Upper lobe of left lung (tissue), 6 donors: ENCODE data around the gene LTB. TPM values are rescaled to one million over a fixed set of nuclear protein-coding genes. Genes with fewer than 3 reads are reported as not detected.

Experiments
- ATAC-seq, 2 donors: fragments of 200-7000 bp; cut with Tn5 transposase; one replicate each; pipeline ENCODE4 v1.9.1; 2022; ENCODE audit warnings: mild to moderate bottlenecking in 2 of 2, moderate library complexity in 2 of 2; ENCODE audit not compliant: low FRiP score in 2 of 2
- DNase-seq, 2 donors: peaks; one replicate each; pipeline ENCODE4 v3.0.0-alpha.2; 2019 to 2020
- H3K27ac ChIP-seq, 4 donors: fragments of 200-600 bp; sonication (generic); one replicate each; pipeline ENCODE4 v1.5.1; 2016 to 2019
- H3K27me3 ChIP-seq, 4 donors: fragments of 200-600 bp; sonication (generic); one replicate each; pipeline ENCODE4 v1.5.1; 2017 to 2019
- H3K36me3 ChIP-seq, 4 donors: fragments of 200-600 bp; sonication (generic); one replicate each; pipeline ENCODE4 v1.5.1; 2016 to 2019
- H3K4me1 ChIP-seq, 4 donors: fragments of 200-600 bp; sonication (generic); one replicate each; pipeline ENCODE4 v1.5.1; 2018 to 2019
- H3K4me3 ChIP-seq, 4 donors: fragments of 200-600 bp; sonication (generic); one replicate each; pipeline ENCODE4 v1.5.1; 2017 to 2019; ENCODE audit warnings: mild to moderate bottlenecking in 2 of 4, moderate library complexity in 1 of 4
- H3K9me3 ChIP-seq, 4 donors: fragments of 200-600 bp; sonication (generic); one replicate each; pipeline ENCODE4 v1.5.1; 2018 to 2019
- EP300 ChIP-seq, 4 donors: sonication (generic); formaldehyde crosslinking; IDR thresholded peaks; one replicate each; pipeline ENCODE4 v1.5.1; 2017; ENCODE audit warnings: antibody characterized with exemption in 4 of 4, control low read depth in 2 of 4
- POLR2A ChIP-seq, 4 donors: fragments of 450-650 bp; IDR thresholded peaks; one replicate each; pipeline ENCODE4 v1.5.1; 2016 to 2017; ENCODE audit warnings: antibody characterized with exemption in 4 of 4, mild to moderate bottlenecking in 2 of 4
- POLR2AphosphoS5 ChIP-seq, 2 donors: sonication (generic); formaldehyde crosslinking; IDR thresholded peaks; one replicate each; pipeline ENCODE4 v1.5.1; 2017; ENCODE audit warnings: antibody characterized with exemption in 2 of 2
- WGBS, 2 donors: methylation state at CpG; one replicate each; pipeline ENCODE4 v1.1.5; 2017 to 2018; 5-methylcytosine and 5-hydroxymethylcytosine counted together
- total RNA-seq, 6 donors: library from RNA; depleted of rRNA in 4 of 6; stranded (reverse); fragments of >200 nt in 4 of 6; gene quantifications; one replicate each; pipeline versions ENCODE4 v1.1.0 to v1.2.1, GENCODE V29; 2016 to 2021
- TF ChIP-seq, protein P1 (sequence below), 6 experiments: fragments of 450-650 bp in 4 of 6; fragments of 200-600 bp in 2 of 6; sonication (generic) in 2 of 6; IDR thresholded peaks; one replicate each; pipeline ENCODE4 v1.5.1; 2016 to 2019; ENCODE audit warnings: antibody characterized with exemption in 6 of 6
- donor health status: DM: no; HTN: no; CAD: no; lungs with moderate emphysema.
- donor health status: DM: no; HTN: yes; CAD: no; lungs with severe emphysema.

LTB gene
- total RNA-seq, 6 donors from 2014 or later: 1.3 to 18.7 (median 8.2) TPM; not detected in 3

DNA sequence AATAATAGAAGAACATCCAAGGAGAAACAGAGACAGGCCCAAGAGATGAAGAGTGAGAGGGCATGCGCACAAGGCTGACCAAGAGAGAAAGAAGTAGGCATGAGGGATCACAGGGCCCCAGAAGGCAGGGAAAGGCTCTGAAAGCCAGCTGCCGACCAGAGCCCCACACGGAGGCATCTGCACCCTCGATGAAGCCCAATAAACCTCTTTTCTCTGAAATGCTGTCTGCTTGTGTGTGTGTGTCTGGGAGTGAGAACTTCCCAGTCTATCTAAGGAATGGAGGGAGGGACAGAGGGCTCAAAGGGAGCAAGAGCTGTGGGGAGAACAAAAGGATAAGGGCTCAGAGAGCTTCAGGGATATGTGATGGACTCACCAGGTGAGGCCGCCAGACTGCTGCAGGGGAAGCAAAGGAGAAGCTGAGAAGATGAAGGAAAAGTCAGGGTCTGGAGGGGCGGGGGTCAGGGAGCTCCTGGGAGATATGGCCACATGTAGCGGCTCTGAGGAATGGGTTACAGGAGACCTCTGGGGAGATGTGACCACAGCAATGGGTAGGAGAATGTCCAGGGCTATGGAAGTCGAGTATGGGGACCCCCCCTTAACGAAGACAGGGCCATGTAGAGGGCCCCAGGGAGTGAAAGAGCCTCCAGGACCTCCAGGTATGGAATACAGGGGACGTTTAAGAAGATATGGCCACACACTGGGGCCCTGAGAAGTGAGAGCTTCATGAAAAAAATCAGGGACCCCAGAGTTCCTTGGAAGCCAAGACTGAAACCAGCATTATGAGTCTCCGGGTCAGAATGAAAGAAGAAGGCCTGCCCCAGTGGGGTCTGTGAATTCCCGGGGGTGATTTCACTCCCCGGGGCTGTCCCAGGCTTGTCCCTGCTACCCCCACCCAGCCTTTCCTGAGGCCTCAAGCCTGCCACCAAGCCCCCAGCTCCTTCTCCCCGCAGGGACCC, 7.8 kb downstream of the LTB start:
- WGBS, 2 donors: 83 to 87% methylated on average over 14 of the region's 14 CpGs
- H3K27ac ChIP-seq: peak overlapping the region in 2 of 4 donors; percentile 8 to 81
- TF ChIP-seq POLR2A (IDR thresholded peaks at IDR 0.05): no peak
- TF ChIP-seq POLR2AphosphoS5 (IDR thresholded peaks at IDR 0.05): no peak
- TF ChIP-seq EP300 (IDR thresholded peaks at IDR 0.05): no peak
- TF ChIP-seq, protein P1, sequence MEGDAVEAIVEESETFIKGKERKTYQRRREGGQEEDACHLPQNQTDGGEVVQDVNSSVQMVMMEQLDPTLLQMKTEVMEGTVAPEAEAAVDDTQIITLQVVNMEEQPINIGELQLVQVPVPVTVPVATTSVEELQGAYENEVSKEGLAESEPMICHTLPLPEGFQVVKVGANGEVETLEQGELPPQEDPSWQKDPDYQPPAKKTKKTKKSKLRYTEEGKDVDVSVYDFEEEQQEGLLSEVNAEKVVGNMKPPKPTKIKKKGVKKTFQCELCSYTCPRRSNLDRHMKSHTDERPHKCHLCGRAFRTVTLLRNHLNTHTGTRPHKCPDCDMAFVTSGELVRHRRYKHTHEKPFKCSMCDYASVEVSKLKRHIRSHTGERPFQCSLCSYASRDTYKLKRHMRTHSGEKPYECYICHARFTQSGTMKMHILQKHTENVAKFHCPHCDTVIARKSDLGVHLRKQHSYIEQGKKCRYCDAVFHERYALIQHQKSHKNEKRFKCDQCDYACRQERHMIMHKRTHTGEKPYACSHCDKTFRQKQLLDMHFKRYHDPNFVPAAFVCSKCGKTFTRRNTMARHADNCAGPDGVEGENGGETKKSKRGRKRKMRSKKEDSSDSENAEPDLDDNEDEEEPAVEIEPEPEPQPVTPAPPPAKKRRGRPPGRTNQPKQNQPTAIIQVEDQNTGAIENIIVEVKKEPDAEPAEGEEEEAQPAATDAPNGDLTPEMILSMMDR (IDR thresholded peaks at IDR 0.05): no peak
- H3K9me3 ChIP-seq: no peaks in the 10 kb centered on the region
- DNase-seq (no peak), ATAC-seq (no peak)
- H3K36me3 ChIP-seq: no peaks in the 10 kb centered on the region
- H3K4me1 ChIP-seq: peaks cover 0 to 7% (median 0%) of the 10 kb centered on the region in 4 donors
- no peaks in the 10 kb centered on the region for H3K27me3 ChIP-seq
- no peak overlapping the region for H3K4me3 ChIP-seq

DNA sequence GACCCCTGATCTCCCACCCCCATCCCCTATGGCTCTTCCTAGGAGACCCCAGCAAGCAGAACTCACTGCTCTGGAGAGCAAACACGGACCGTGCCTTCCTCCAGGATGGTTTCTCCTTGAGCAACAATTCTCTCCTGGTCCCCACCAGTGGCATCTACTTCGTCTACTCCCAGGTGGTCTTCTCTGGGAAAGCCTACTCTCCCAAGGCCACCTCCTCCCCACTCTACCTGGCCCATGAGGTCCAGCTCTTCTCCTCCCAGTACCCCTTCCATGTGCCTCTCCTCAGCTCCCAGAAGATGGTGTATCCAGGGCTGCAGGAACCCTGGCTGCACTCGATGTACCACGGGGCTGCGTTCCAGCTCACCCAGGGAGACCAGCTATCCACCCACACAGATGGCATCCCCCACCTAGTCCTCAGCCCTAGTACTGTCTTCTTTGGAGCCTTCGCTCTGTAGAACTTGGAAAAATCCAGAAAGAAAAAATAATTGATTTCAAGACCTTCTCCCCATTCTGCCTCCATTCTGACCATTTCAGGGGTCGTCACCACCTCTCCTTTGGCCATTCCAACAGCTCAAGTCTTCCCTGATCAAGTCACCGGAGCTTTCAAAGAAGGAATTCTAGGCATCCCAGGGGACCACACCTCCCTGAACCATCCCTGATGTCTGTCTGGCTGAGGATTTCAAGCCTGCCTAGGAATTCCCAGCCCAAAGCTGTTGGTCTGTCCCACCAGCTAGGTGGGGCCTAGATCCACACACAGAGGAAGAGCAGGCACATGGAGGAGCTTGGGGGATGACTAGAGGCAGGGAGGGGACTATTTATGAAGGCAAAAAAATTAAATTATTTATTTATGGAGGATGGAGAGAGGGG, 8.8 kb downstream of the LTB start:
- Histone ChIP-seq H3K27me3 (no peaks in the 10 kb centered on the region), H3K4me3 (no peak overlapping the region), H3K4me1 (peaks cover 0 to 7% (median 0%) of the 10 kb centered on the region in 4 donors), H3K36me3 (no peaks in the 10 kb centered on the region), H3K9me3 (no peaks in the 10 kb centered on the region), H3K27ac (peak overlapping the region in 1 of 4 donors; percentile 6)
- TF ChIP-seq POLR2AphosphoS5 (IDR thresholded peaks at IDR 0.05): no peak
- no peak for TF ChIP-seq EP300 (IDR thresholded peaks at IDR 0.05)
- TF ChIP-seq POLR2A (IDR thresholded peaks at IDR 0.05): no peak
- TF ChIP-seq, protein P1 (IDR thresholded peaks at IDR 0.05): no peak
- DNase-seq: no peak
- 88 to 94% methylated on average over 9 of the region's 9 CpGs for WGBS, 2 donors
- ATAC-seq: no peak

DNA sequence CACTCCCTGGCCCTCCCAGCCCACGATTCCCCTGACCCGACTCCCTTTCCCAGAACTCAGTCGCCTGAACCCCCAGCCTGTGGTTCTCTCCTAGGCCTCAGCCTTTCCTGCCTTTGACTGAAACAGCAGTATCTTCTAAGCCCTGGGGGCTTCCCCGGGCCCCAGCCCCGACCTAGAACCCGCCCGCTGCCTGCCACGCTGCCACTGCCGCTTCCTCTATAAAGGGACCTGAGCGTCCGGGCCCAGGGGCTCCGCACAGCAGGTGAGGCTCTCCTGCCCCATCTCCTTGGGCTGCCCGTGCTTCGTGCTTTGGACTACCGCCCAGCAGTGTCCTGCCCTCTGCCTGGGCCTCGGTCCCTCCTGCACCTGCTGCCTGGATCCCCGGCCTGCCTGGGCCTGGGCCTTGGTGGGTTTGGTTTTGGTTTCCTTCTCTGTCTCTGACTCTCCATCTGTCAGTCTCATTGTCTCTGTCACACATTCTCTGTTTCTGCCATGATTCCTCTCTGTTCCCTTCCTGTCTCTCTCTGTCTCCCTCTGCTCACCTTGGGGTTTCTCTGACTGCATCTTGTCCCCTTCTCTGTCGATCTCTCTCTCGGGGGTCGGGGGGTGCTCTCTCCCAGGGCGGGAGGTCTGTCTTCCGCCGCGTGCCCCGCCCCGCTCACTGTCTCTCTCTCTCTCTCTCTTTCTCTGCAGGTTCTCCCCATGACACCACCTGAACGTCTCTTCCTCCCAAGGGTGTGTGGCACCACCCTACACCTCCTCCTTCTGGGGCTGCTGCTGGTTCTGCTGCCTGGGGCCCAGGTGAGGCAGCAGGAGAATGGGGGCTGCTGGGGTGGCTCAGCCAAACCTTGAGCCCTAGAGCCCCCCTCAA, 9.9 kb downstream of the LTB start, which contains the start of gene LTA:
Gene LTA (plus strand): TSS at position 249 of the 871 bp plus-strand sequence. CDS start 454 bp downstream, at position 703.
- TF ChIP-seq, protein P1 (IDR thresholded peaks at IDR 0.05): no peak
- no peak for TF ChIP-seq POLR2AphosphoS5 (IDR thresholded peaks at IDR 0.05)
- no peak for TF ChIP-seq EP300 (IDR thresholded peaks at IDR 0.05)
- no peak for TF ChIP-seq POLR2A (IDR thresholded peaks at IDR 0.05)
- H3K27me3 ChIP-seq: no peaks in the 10 kb centered on the region
- H3K4me3 ChIP-seq: peak within 1 kb of the TSS in 3 of 4 donors; percentile 7 to 22 (median 19)
- 82 to 86% methylated on average over 26 to 27 of the region's 27 CpGs for WGBS, 2 donors
- H3K36me3 ChIP-seq: no peaks in the 10 kb centered on the region
- H3K4me1 ChIP-seq: peaks cover 0 to 4% (median 1%) of the 10 kb centered on the region in 4 donors
- DNase-seq (peak in 1 of 2 donors; percentile 77), ATAC-seq (peak in 1 of 2 donors; percentile 15)
- H3K9me3 ChIP-seq: no peaks in the 10 kb centered on the region
- peak within 1 kb of the TSS in 2 of 4 donors; percentile 52 to 58 for H3K27ac ChIP-seq

DNA sequence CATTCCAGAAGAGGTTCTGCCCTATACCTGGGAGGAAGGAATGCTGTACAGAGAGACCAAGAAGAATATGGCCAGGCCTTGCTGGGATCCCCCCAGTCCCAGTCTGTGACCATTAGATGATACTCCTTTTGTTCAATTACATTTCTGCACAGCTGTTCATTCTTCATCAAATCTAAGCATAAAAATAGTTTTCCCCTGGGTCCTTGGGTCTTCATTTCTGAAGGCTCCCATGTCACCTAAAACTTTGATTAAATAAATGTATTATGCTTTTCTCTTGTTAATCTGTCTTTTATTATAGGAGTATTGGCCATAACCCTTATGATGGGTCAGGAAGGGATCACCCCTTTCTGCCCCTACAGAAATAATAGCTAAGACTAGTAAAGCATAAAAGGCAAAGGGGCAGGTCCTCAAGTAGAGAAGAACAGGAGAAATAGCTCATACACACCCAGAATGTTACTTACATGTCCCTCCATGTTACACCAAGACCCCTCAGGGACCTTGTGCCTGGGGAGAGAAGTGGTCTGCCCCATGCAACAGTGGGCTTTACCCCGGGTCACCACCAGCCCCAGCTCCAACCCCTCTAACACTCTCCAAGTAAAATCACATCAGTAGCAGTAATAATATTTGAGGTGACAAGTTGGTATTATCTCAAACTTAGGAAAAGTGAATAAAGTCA, 12.2 kb downstream of the LTB start:
- no peaks in the 10 kb centered on the region for H3K27me3 ChIP-seq
- no peaks in the 10 kb centered on the region for H3K36me3 ChIP-seq
- peaks cover 0 to 3% (median 0%) of the 10 kb centered on the region in 4 donors for H3K4me1 ChIP-seq
- H3K9me3 ChIP-seq: no peaks in the 10 kb centered on the region
- no peak for DNase-seq
- TF ChIP-seq EP300 (IDR thresholded peaks at IDR 0.05) (no peak), POLR2AphosphoS5 (IDR thresholded peaks at IDR 0.05) (no peak), POLR2A (IDR thresholded peaks at IDR 0.05) (no peak)
- TF ChIP-seq, protein P1 (IDR thresholded peaks at IDR 0.05): no peak
- WGBS, 2 donors: 31 to 68% methylated on average over 1 of the region's 1 CpG
- ATAC-seq: no peak
- no peak overlapping the region for H3K27ac ChIP-seq
- H3K4me3 ChIP-seq: no peak overlapping the region
